Astrocyte (in vitro differentiated cells and primary cell): Measurements from ENCODE around the gene DAAM2. TPM values are rescaled to one million over a fixed set of nuclear protein-coding genes. Genes with fewer than 3 reads are reported as not detected.

Source experiments
- DNase-seq: peaks from one replicate; pipeline ENCODE4 v3.0.0-alpha.2; 2010; ENCODE audit warnings: low read depth
- FAIRE-seq: peaks from 2 replicates; lab custom pipeline; 2011; peaks lifted over from hg19 to GRCh38; lab: Jason Lieb, UNC
- H2AFZ ChIP-seq: 2 replicates; pipeline ENCODE4 v1.6.0; 2012; ENCODE audit warnings: low read depth, low read length, inconsistent platforms
- H3K27ac ChIP-seq: 2 replicates; pipeline ENCODE4 v1.5.1; 2011; ENCODE audit warnings: low read depth, low read length, inconsistent platforms
- H3K27me3 ChIP-seq: 2 replicates; pipeline ENCODE4 v1.6.0; 2011; ENCODE audit warnings: low read length, inconsistent platforms; ENCODE audit not compliant: insufficient read depth
- H3K36me3 ChIP-seq: 2 replicates; pipeline ENCODE4 v1.5.1; 2011; ENCODE audit warnings: low read length, inconsistent platforms; ENCODE audit not compliant: insufficient read depth
- H3K4me1 ChIP-seq: 2 replicates; pipeline ENCODE4 v1.5.1; 2011; ENCODE audit warnings: low read length, inconsistent platforms; ENCODE audit not compliant: insufficient read depth
- H3K4me2 ChIP-seq: 2 replicates; pipeline ENCODE4 v1.6.0; 2012; ENCODE audit warnings: low read length, inconsistent platforms
- H3K4me3 ChIP-seq: 2 replicates; pipeline ENCODE4 v1.5.1; 2011; ENCODE audit warnings: low read depth, mild to moderate bottlenecking, low read length, inconsistent platforms; ENCODE audit not compliant: insufficient read depth
- H3K79me2 ChIP-seq: 2 replicates; pipeline ENCODE4 v1.6.0; 2012; ENCODE audit warnings: mild to moderate bottlenecking, low read length, inconsistent platforms; ENCODE audit not compliant: insufficient read depth
- H3K9ac ChIP-seq: 2 replicates; pipeline ENCODE4 v1.6.0; 2012; ENCODE audit warnings: mild to moderate bottlenecking, low read length, inconsistent platforms
- H3K9me3 ChIP-seq: 2 replicates; pipeline ENCODE4 v1.5.1; 2012; ENCODE audit warnings: low read depth, mild to moderate bottlenecking, low read length, inconsistent platforms; ENCODE audit not compliant: insufficient read depth
- H4K20me1 ChIP-seq: 2 replicates; pipeline ENCODE4 v1.6.0; 2012; ENCODE audit warnings: low read length, inconsistent platforms; ENCODE audit not compliant: insufficient read depth
- H3K27ac Mint-ChIP-seq: one replicate; pipeline ENCODE4 v1.8.0; 2021; ENCODE audit warnings: mild to moderate bottlenecking, mixed read lengths; ENCODE audit not compliant: unreplicated experiment
- H3K27me3 Mint-ChIP-seq: one replicate; pipeline ENCODE4 v1.8.0; 2021; ENCODE audit warnings: low read depth, mixed read lengths; ENCODE audit not compliant: unreplicated experiment
- H3K36me3 Mint-ChIP-seq: one replicate; pipeline ENCODE4 v1.8.0; 2021; ENCODE audit warnings: low read depth, mixed read lengths; ENCODE audit not compliant: unreplicated experiment
- H3K4me1 Mint-ChIP-seq: one replicate; pipeline ENCODE4 v1.8.0; 2021; ENCODE audit warnings: low read depth, mixed read lengths; ENCODE audit not compliant: unreplicated experiment
- H3K4me3 Mint-ChIP-seq: one replicate; pipeline ENCODE4 v1.8.0; 2021; ENCODE audit warnings: mild to moderate bottlenecking, moderate library complexity, mixed read lengths; ENCODE audit not compliant: unreplicated experiment
- H3K9me3 Mint-ChIP-seq: one replicate; pipeline ENCODE4 v1.8.0; 2021; ENCODE audit warnings: mild to moderate bottlenecking, mixed read lengths; ENCODE audit not compliant: unreplicated experiment
- CTCF ChIP-seq: IDR thresholded peaks from 2 replicates; pipeline ENCODE4 v1.5.1; 2011; ENCODE audit warnings: low read depth, mild to moderate bottlenecking, inconsistent platforms, low read length, moderate library complexity; ENCODE audit not compliant: insufficient read depth
- EZH2 ChIP-seq: IDR thresholded peaks from 2 replicates; pipeline ENCODE4 v1.6.1; 2012; ENCODE audit warnings: mild to moderate bottlenecking, low read length, inconsistent platforms; ENCODE audit not compliant: insufficient read depth
- total RNA-seq: library from RNA; stranded (reverse); gene quantifications from 2 replicates; pipeline ENCODE4 v1.2.1, GENCODE V29; 2021

The DAAM2 gene
- total RNA-seq, 1 donor from 2014 or later: 38.4 TPM

GRCh38 chr6:39803872-39804271 lies 11.7 kb downstream of the DAAM2 start:
- no peak for TF ChIP-seq CTCF
- TF ChIP-seq EZH2: no peak
- Histone ChIP-seq H3K36me3 (no peaks in the 10 kb centered on the region), H3K4me1 (peaks cover 37% of the 10 kb centered on the region), H3K4me3 (no peak overlapping the region), H3K27ac (no peak overlapping the region), H3K4me2 (peak overlapping the region; percentile 5), H3K27me3 (no peaks in the 10 kb centered on the region), H3K79me2 (peaks cover 8% of the 10 kb centered on the region), H2AFZ (no peak overlapping the region), H3K9ac (no peak overlapping the region), H4K20me1 (no peaks in the 10 kb centered on the region), H3K9me3 (no peaks in the 10 kb centered on the region)
- FAIRE-seq (no peak), DNase-seq (no peak)
- Mint-ChIP-seq H3K36me3 (no peaks in the 10 kb centered on the region), H3K4me3 (no peak overlapping the region), H3K4me1 (peaks cover 69% of the 10 kb centered on the region), H3K27ac (peak overlapping the region; percentile 94), H3K27me3 (no peaks in the 10 kb centered on the region), H3K9me3 (no peaks in the 10 kb centered on the region)

- Histone ChIP-seq H3K36me3 (no peaks in the 10 kb centered on the region), H3K9me3 (no peaks in the 10 kb centered on the region), H3K9ac (no peak overlapping the region), H2AFZ (no peak overlapping the region), H3K4me2 (peak overlapping the region; percentile 16), H4K20me1 (no peaks in the 10 kb centered on the region), H3K27me3 (no peaks in the 10 kb centered on the region), H3K4me3 (no peak overlapping the region), H3K27ac (no peak overlapping the region), H3K4me1 (peaks cover 41% of the 10 kb centered on the region), H3K79me2 (peaks cover 8% of the 10 kb centered on the region)
- TF ChIP-seq EZH2: no peak
- TF ChIP-seq CTCF: no peak
- peak; percentile 90 for DNase-seq
- no peaks in the 10 kb centered on the region for H3K36me3 Mint-ChIP-seq
- peaks cover 74% of the 10 kb centered on the region for H3K4me1 Mint-ChIP-seq
- H3K27me3 Mint-ChIP-seq: no peaks in the 10 kb centered on the region
- no peak for FAIRE-seq
- H3K4me3 Mint-ChIP-seq: no peak overlapping the region
- H3K27ac Mint-ChIP-seq: peak overlapping the region; percentile 94
- no peaks in the 10 kb centered on the region for H3K9me3 Mint-ChIP-seq
Measured at GRCh38 chr6:39804466-39805065, 12.4 kb downstream of the DAAM2 start.

GRCh38 chr6:39806278-39806677 lies 14.1 kb downstream of the DAAM2 start:
- H3K9me3 ChIP-seq: no peaks in the 10 kb centered on the region
- H3K36me3 ChIP-seq: no peaks in the 10 kb centered on the region
- H3K9ac ChIP-seq: no peak overlapping the region
- DNase-seq (peak; percentile 45), FAIRE-seq (peak; percentile 41)
- no peak overlapping the region for H3K4me2 ChIP-seq
- H4K20me1 ChIP-seq: no peaks in the 10 kb centered on the region
- Mint-ChIP-seq H3K36me3 (peaks cover 2% of the 10 kb centered on the region), H3K27me3 (no peaks in the 10 kb centered on the region), H3K4me3 (no peak overlapping the region), H3K4me1 (peaks cover 74% of the 10 kb centered on the region), H3K27ac (peak overlapping the region; percentile 94), H3K9me3 (no peaks in the 10 kb centered on the region)
- H3K27me3 ChIP-seq: no peaks in the 10 kb centered on the region
- TF ChIP-seq EZH2 (no peak), CTCF (no peak)
- H2AFZ ChIP-seq: no peak overlapping the region
- no peak overlapping the region for H3K27ac ChIP-seq
- peaks cover 38% of the 10 kb centered on the region for H3K4me1 ChIP-seq
- no peak overlapping the region for H3K4me3 ChIP-seq
- H3K79me2 ChIP-seq: peaks cover 8% of the 10 kb centered on the region
